Right forelimb (tissue), 1 donor: ENCODE data around the gene PIK3C3.
"Not testable (repeated sequence)": the region's sequence is repeated elsewhere in the genome, so short reads cannot be mapped to it uniquely, and the experiment has no call there.

ENCODE experiments used
- DNase-seq: peaks from one replicate; pipeline ENCODE4 v3.0.0-alpha.2; 2018

Gene PIK3C3

GRCh38 chr18:41966943-41967342, 11.9 kb downstream of the PIK3C3 start:
- DNase-seq: no peak

GRCh38 chr18:41967680-41968079, 12.6 kb downstream of the PIK3C3 start:
- DNase-seq: no peak

- DNase-seq: no peak
Measured at GRCh38 chr18:41969881-41970280, 14.8 kb downstream of the PIK3C3 start.

- DNase-seq: no peak
Measured at GRCh38 chr18:41972067-41972925, 17.3 kb downstream of the PIK3C3 start.

- DNase-seq: no peak
Measured at GRCh38 chr18:41973983-41974382, 18.9 kb downstream of the PIK3C3 start.

- DNase-seq: no peak
Measured at GRCh38 chr18:41974796-41975201, 19.8 kb downstream of the PIK3C3 start.

- no peak for DNase-seq
Measured at GRCh38 chr18:41975284-41975683, 20.2 kb downstream of the PIK3C3 start.

- DNase-seq: no peak
Measured at GRCh38 chr18:41977233-41977632, 22.2 kb downstream of the PIK3C3 start.

- DNase-seq: no peak
Measured at GRCh38 chr18:41982942-41983660, 28.1 kb downstream of the PIK3C3 start.

- DNase-seq: no peak
Measured at GRCh38 chr18:41985914-41986313, 30.9 kb downstream of the PIK3C3 start.

GRCh38 chr18:41989508-41989907, 34.5 kb downstream of the PIK3C3 start:
- DNase-seq: no peak

- DNase-seq: no peak
Measured at GRCh38 chr18:41992066-41992465, 37.0 kb downstream of the PIK3C3 start.

GRCh38 chr18:41992703-41993102, 37.7 kb downstream of the PIK3C3 start:
- no peak for DNase-seq

- DNase-seq: no peak
Measured at GRCh38 chr18:41993151-41993550, 38.1 kb downstream of the PIK3C3 start.

GRCh38 chr18:41996020-41996419, 41.0 kb downstream of the PIK3C3 start:
- DNase-seq: no peak

GRCh38 chr18:41999751-42000150, 44.7 kb downstream of the PIK3C3 start:
- DNase-seq: no peak

- DNase-seq: no peak
Measured at GRCh38 chr18:42001801-42002200, 46.8 kb downstream of the PIK3C3 start.

GRCh38 chr18:42004653-42005052, 49.6 kb downstream of the PIK3C3 start:
- DNase-seq: no peak

GRCh38 chr18:42005782-42006181, 50.7 kb downstream of the PIK3C3 start:
- no peak for DNase-seq

- DNase-seq: not testable (repeated sequence)
Measured at GRCh38 chr18:42009457-42009856, 54.4 kb downstream of the PIK3C3 start.

- no peak for DNase-seq
Measured at GRCh38 chr18:42011053-42011452, 56.0 kb downstream of the PIK3C3 start.

GRCh38 chr18:42018831-42019230, 63.8 kb downstream of the PIK3C3 start:
- no peak for DNase-seq

GRCh38 chr18:42024131-42024530, 69.1 kb downstream of the PIK3C3 start:
- DNase-seq: no peak

- DNase-seq: no peak
Measured at GRCh38 chr18:42025491-42025890, 70.5 kb downstream of the PIK3C3 start.
